ENCODE results near the gene S100B. TPM values are rescaled to one million over a fixed set of nuclear protein-coding genes. Genes with fewer than 3 reads are reported as not detected.
A peak's percentile ranks its signal among the peaks of the same experiment; 100 is the strongest.
"Not testable (repeated sequence)": the region's sequence is repeated elsewhere in the genome, so short reads cannot be mapped to it uniquely, and the experiment has no call there.

Gene S100B
- total and polyA plus RNA-seq, 2 of the 13 experiments (the other 11 are each of a cell fraction or from before 2014, with no cell fraction given), result not detected

- H3K4me3 ChIP-seq (replicated peaks in 1 of 3; ENCODE audit: insufficient read depth in 1 of 3, low read depth in 2 of 3, low read length in 3 of 3); H3K79me2 ChIP-seq (ENCODE audit: insufficient read depth, low read length); H3K36me3 ChIP-seq (replicated peaks in 1 of 2; ENCODE audit: control insufficient read depth in 1 of 2, insufficient read depth in 2 of 2, low read length in 2 of 2); POLR2A ChIA-PET; BruUV-seq (replicated peaks); H4K20me1 ChIP-seq (ENCODE audit: insufficient read depth, low read length); H2AFZ ChIP-seq (ENCODE audit: low read length); in situ Hi-C loops (cut with HindIII; ENCODE audit: extremely low pct_ligation_motif_present, low pct_unique_long_range_greater_than_20kb); FAIRE-seq; H3K27me3 ChIP-seq (ENCODE audit: control insufficient read depth in 1 of 2, insufficient read depth in 2 of 2, low read length in 2 of 2); ATAC-seq; intact Hi-C loops (cut with micrococcal nuclease; ENCODE audit: unreplicated experiment); DNase-seq (ENCODE audit: low spot score); H3K9ac ChIP-seq (ENCODE audit: insufficient read depth, low read depth, low read length); H3K27ac ChIP-seq (ENCODE audit: extremely low read length, insufficient read depth, low read length); CTCF ChIA-PET (ENCODE audit: low intra/inter-chr PET ratio, low total read pairs); H3K9me3 ChIP-seq (ENCODE audit: low read length); H3K4me2 ChIP-seq (ENCODE audit: low read depth, low read length): not testable (repeated sequence)
- peaks cover 22% of the 10 kb centered on the region for H3K4me1 ChIP-seq (ENCODE audit: insufficient read depth, low read length)
- WGBS (ENCODE audit: low lambda C conversion rate), result 76% methylated on average over 2 of the region's 2 CpGs
- peak; percentile 91 for TF ChIP-seq ZFP90 (CRISPR knock-in tag; IDR thresholded peaks at IDR 0.05; ENCODE audit: borderline replicate concordance)
These were observed 25.5 kb downstream of the S100B start for GRCh38 chr21:46579394-46579793.

DNA sequence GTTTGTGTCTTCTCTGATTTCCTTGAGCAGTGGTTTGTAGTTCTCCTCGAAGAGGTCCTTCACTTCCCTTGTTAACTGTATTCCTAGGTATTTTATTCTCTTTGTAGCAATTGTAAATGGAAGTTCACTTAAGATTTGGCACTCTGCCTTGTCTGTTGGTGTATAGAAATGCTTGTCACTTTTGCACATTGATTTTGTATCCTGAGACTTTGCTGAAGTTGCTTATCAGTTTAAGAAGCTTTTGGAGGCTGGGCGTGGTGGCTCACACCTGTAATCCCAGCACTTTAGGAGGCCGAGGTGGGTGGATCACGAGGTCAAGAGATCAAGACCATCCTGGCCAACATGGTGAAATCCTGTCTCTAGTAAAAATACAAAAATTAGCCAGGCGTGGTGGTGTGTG is 27.1 kb downstream of the S100B start:
- H3K27me3 ChIP-seq (ENCODE audit: control insufficient read depth in 1 of 2, insufficient read depth in 2 of 2, low read length in 2 of 2); in situ Hi-C loops (cut with HindIII; ENCODE audit: extremely low pct_ligation_motif_present, low pct_unique_long_range_greater_than_20kb); H3K36me3 ChIP-seq (replicated peaks in 1 of 2; ENCODE audit: control insufficient read depth in 1 of 2, insufficient read depth in 2 of 2, low read length in 2 of 2); POLR2A ChIA-PET; H3K79me2 ChIP-seq (ENCODE audit: insufficient read depth, low read length); H3K4me2 ChIP-seq (ENCODE audit: low read depth, low read length); H4K20me1 ChIP-seq (ENCODE audit: insufficient read depth, low read length); BruUV-seq (replicated peaks); FAIRE-seq; H2AFZ ChIP-seq (ENCODE audit: low read length); H3K9ac ChIP-seq (ENCODE audit: insufficient read depth, low read depth, low read length); intact Hi-C loops (cut with micrococcal nuclease; ENCODE audit: unreplicated experiment); DNase-seq (ENCODE audit: low spot score); CTCF ChIA-PET (ENCODE audit: low intra/inter-chr PET ratio, low total read pairs); H3K9me3 ChIP-seq (ENCODE audit: low read length); H3K27ac ChIP-seq (ENCODE audit: extremely low read length, insufficient read depth, low read length); H3K4me3 ChIP-seq (replicated peaks in 1 of 3; ENCODE audit: insufficient read depth in 1 of 3, low read depth in 2 of 3, low read length in 3 of 3); ATAC-seq: not testable (repeated sequence)
- 56% methylated on average over 5 of the region's 5 CpGs for WGBS (ENCODE audit: low lambda C conversion rate)
- H3K4me1 ChIP-seq (ENCODE audit: insufficient read depth, low read length), result peaks cover 22% of the 10 kb centered on the region

GRCh38 chr21:46572850-46573249 is 32.0 kb downstream of the S100B start:
- Histone ChIP-seq H2AFZ (ENCODE audit: low read length) (no peak overlapping the region), H3K79me2 (ENCODE audit: insufficient read depth, low read length) (no peaks in the 10 kb centered on the region), H4K20me1 (ENCODE audit: insufficient read depth, low read length) (no peaks in the 10 kb centered on the region), H3K4me2 (ENCODE audit: low read depth, low read length) (no peak overlapping the region), H3K27ac (ENCODE audit: extremely low read length, insufficient read depth, low read length) (no peak overlapping the region), H3K4me1 (ENCODE audit: insufficient read depth, low read length) (no peaks in the 10 kb centered on the region), H3K9ac (ENCODE audit: insufficient read depth, low read depth, low read length) (no peak overlapping the region), H3K4me3 (replicated peaks in 1 of 3; ENCODE audit: insufficient read depth in 1 of 3, low read depth in 2 of 3, low read length in 3 of 3) (no peak overlapping the region), H3K27me3 (ENCODE audit: control insufficient read depth in 1 of 2, insufficient read depth in 2 of 2, low read length in 2 of 2) (no peaks in the 10 kb centered on the region), H3K9me3 (ENCODE audit: low read length) (no peaks in the 10 kb centered on the region), H3K36me3 (replicated peaks in 1 of 2; ENCODE audit: control insufficient read depth in 1 of 2, insufficient read depth in 2 of 2, low read length in 2 of 2) (peaks cover 0 to 6% of the 10 kb centered on the region in 2 experiments; a peak in 1 of 5 replicates)
- no peak for DNase-seq (ENCODE audit: low spot score)
- TF ChIP-seq ZFP41 (CRISPR knock-in tag; IDR thresholded peaks at IDR 0.05; ENCODE audit: borderline replicate concordance), result no peak
- intact Hi-C loops (cut with micrococcal nuclease; ENCODE audit: unreplicated experiment) (no loop called here), in situ Hi-C loops (cut with HindIII; ENCODE audit: extremely low pct_ligation_motif_present, low pct_unique_long_range_greater_than_20kb) (no loop called here)
- CTCF ChIA-PET (ENCODE audit: low intra/inter-chr PET ratio, low total read pairs), result no interaction called here
- POLR2A ChIA-PET, result no interaction called here
- ATAC-seq, result no peak
- no TSS peak for BruUV-seq (replicated peaks)
- no peak for FAIRE-seq
- 100% methylated on average over 1 of the region's 1 CpG for WGBS (ENCODE audit: low lambda C conversion rate)

Data from HepG2 (cell line).